ENCODE data around the gene ZNF837.

The ZNF837 gene

GRCh38 chr19:58330458-58330857 lies 50.4 kb downstream of the ZNF837 start:
- Histone ChIP-seq H3K4me3 (ENCODE audit: low read length) (no peak overlapping the region), H2AFZ (ENCODE audit: low read length) (no peak overlapping the region), H3F3A (ENCODE audit: insufficient read depth, low read length) (no peaks in the 10 kb centered on the region), H3K4me1 (ENCODE audit: low read length) (peaks cover 6% of the 10 kb centered on the region; the same call in 1 of the 2 replicates), H3K4me2 (ENCODE audit: low read depth, low read length) (no peak overlapping the region), H3K9ac (ENCODE audit: low read length) (no peak overlapping the region), H3K27me3 (replicated peaks; ENCODE audit: insufficient read depth, low read length) (no peaks in the 10 kb centered on the region), H4K20me1 (ENCODE audit: insufficient read depth, low read length) (no peaks in the 10 kb centered on the region), H3K36me3 (replicated peaks; ENCODE audit: insufficient read depth, low read length) (0 out of 2 replicates have a peak, but pooled peaks cover 3% of the 10 kb centered on the region), H3K79me2 (ENCODE audit: low read length) (peaks cover 10% of the 10 kb centered on the region), H3K9me3 (replicated peaks; ENCODE audit: insufficient read depth, low read length) (no peaks in the 10 kb centered on the region), H3K9me2 (replicated peaks; ENCODE audit: insufficient read depth, low read length) (no peaks in the 10 kb centered on the region), H3K27ac (ENCODE audit: low read length) (no peak overlapping the region)
- no peak for DNase-seq
- TF ChIP-seq EZH2phosphoT487 (IDR thresholded peaks at IDR 0.05; ENCODE audit: low read length): no peak

GRCh38 chr19:58328999-58329398 lies 51.8 kb downstream of the ZNF837 start:
- H3K9me2 ChIP-seq (replicated peaks; ENCODE audit: insufficient read depth, low read length): no peaks in the 10 kb centered on the region
- H3K9me3 ChIP-seq (replicated peaks; ENCODE audit: insufficient read depth, low read length): no peaks in the 10 kb centered on the region
- H3K36me3 ChIP-seq (replicated peaks; ENCODE audit: insufficient read depth, low read length): no peaks in the 10 kb centered on the region
- no peak overlapping the region for H3K9ac ChIP-seq (ENCODE audit: low read length)
- no peak overlapping the region for H3K4me2 ChIP-seq (ENCODE audit: low read depth, low read length)
- H3K79me2 ChIP-seq (ENCODE audit: low read length): peaks cover 10% of the 10 kb centered on the region
- H3K4me1 ChIP-seq (ENCODE audit: low read length): peaks cover 7% of the 10 kb centered on the region; the same call in 1 of the 2 replicates
- H3K27me3 ChIP-seq (replicated peaks; ENCODE audit: insufficient read depth, low read length): no peaks in the 10 kb centered on the region
- no peak overlapping the region for H3K4me3 ChIP-seq (ENCODE audit: low read length)
- no peaks in the 10 kb centered on the region for H4K20me1 ChIP-seq (ENCODE audit: insufficient read depth, low read length)
- DNase-seq: no peak
- no peak overlapping the region for H2AFZ ChIP-seq (ENCODE audit: low read length)
- TF ChIP-seq EZH2 (optimal IDR thresholded peaks at IDR 0.05; ENCODE audit: low read depth, low read length) (no peak), CTCF (IDR thresholded peaks at IDR 0.05; ENCODE audit: low read length) (peak; percentile 29)
- no peaks in the 10 kb centered on the region for H3F3A ChIP-seq (ENCODE audit: insufficient read depth, low read length)
- no peak overlapping the region for H3K27ac ChIP-seq (ENCODE audit: low read length)

- Histone ChIP-seq H3K27ac (ENCODE audit: low read length) (peak within 1 kb of the TSS; percentile 61; the same call in 1 of the 2 replicates), H3F3A (ENCODE audit: insufficient read depth, low read length) (no peaks in the 10 kb centered on the region), H3K36me3 (replicated peaks; ENCODE audit: insufficient read depth, low read length) (no peaks in the 10 kb centered on the region), H3K4me1 (ENCODE audit: low read length) (peaks cover 7% of the 10 kb centered on the region; the same call in 1 of the 2 replicates), H4K20me1 (ENCODE audit: insufficient read depth, low read length) (no peaks in the 10 kb centered on the region), H3K9ac (ENCODE audit: low read length) (peak within 1 kb of the TSS; percentile 88), H2AFZ (ENCODE audit: low read length) (peak within 1 kb of the TSS; percentile 95), H3K79me2 (ENCODE audit: low read length) (peaks cover 10% of the 10 kb centered on the region), H3K27me3 (replicated peaks; ENCODE audit: insufficient read depth, low read length) (no peaks in the 10 kb centered on the region), H3K9me2 (replicated peaks; ENCODE audit: insufficient read depth, low read length) (no peaks in the 10 kb centered on the region), H3K4me2 (ENCODE audit: low read depth, low read length) (peak within 1 kb of the TSS; percentile 62), H3K9me3 (replicated peaks; ENCODE audit: insufficient read depth, low read length) (no peaks in the 10 kb centered on the region), H3K4me3 (ENCODE audit: low read length) (peak within 1 kb of the TSS; percentile 90)
- peak; percentile 96 for DNase-seq
- no peak for TF ChIP-seq EZH2phosphoT487 (IDR thresholded peaks at IDR 0.05; ENCODE audit: low read length)
Observed at GRCh38 chr19:58326914-58327726, 53.7 kb downstream of the ZNF837 start, which contains the start of gene ZSCAN22. Gene ZSCAN22 (plus strand): TSS chr19:58326994. CDS start chr19:58334803, 7,809 bp downstream.

GRCh38 chr19:58326501-58326913 lies 54.3 kb downstream of the ZNF837 start:
- no peak for TF ChIP-seq CTCF (IDR thresholded peaks at IDR 0.05; ENCODE audit: low read length)
- TF ChIP-seq EZH2 (optimal IDR thresholded peaks at IDR 0.05; ENCODE audit: low read depth, low read length): no peak
- no peak for TF ChIP-seq EZH2phosphoT487 (IDR thresholded peaks at IDR 0.05; ENCODE audit: low read length)
- Histone ChIP-seq H3K9me3 (replicated peaks; ENCODE audit: insufficient read depth, low read length) (no peaks in the 10 kb centered on the region), H3K79me2 (ENCODE audit: low read length) (peaks cover 10% of the 10 kb centered on the region), H3K9me2 (replicated peaks; ENCODE audit: insufficient read depth, low read length) (no peaks in the 10 kb centered on the region), H3K27me3 (replicated peaks; ENCODE audit: insufficient read depth, low read length) (no peaks in the 10 kb centered on the region), H2AFZ (ENCODE audit: low read length) (peak overlapping the region; percentile 95), H3K4me3 (ENCODE audit: low read length) (peak overlapping the region; percentile 90), H3K4me2 (ENCODE audit: low read depth, low read length) (peak overlapping the region; percentile 62), H3F3A (ENCODE audit: insufficient read depth, low read length) (no peaks in the 10 kb centered on the region), H4K20me1 (ENCODE audit: insufficient read depth, low read length) (no peaks in the 10 kb centered on the region), H3K36me3 (replicated peaks; ENCODE audit: insufficient read depth, low read length) (no peaks in the 10 kb centered on the region), H3K4me1 (ENCODE audit: low read length) (peaks cover 7% of the 10 kb centered on the region; the same call in 1 of the 2 replicates), H3K27ac (ENCODE audit: low read length) (no peak overlapping the region), H3K9ac (ENCODE audit: low read length) (peak overlapping the region; percentile 88; the same call in 1 of the 2 replicates)
- DNase-seq: no peak
